Kidney (tissue), 14 donors: ENCODE results near the gene HIPK2. TPM values are rescaled to one million over a fixed set of nuclear protein-coding genes. Genes with fewer than 3 reads are reported as not detected.

Experiments
- DNase-seq, 5 donors: peaks; one replicate each; pipeline ENCODE4 v3.0.0-alpha.2; 2013 to 2020
- FAIRE-seq: peaks from 2 replicates; lab custom pipeline; 2012; peaks lifted over from hg19 to GRCh38; lab: Jason Lieb, UNC
- H3K27ac ChIP-seq, 2 donors: one replicate each; pipeline ENCODE4 v1.7.0; 2013; ENCODE audit warnings: low read depth in 2 of 2, low read length in 2 of 2, inconsistent platforms in 1 of 2
- H3K27me3 ChIP-seq: one replicate; pipeline ENCODE4 v1.7.1; 2013; ENCODE audit warnings: low read length, inconsistent platforms; ENCODE audit not compliant: control insufficient read depth, insufficient read depth
- H3K36me3 ChIP-seq, 3 donors: one replicate each; pipeline versions ENCODE4 v1.7.0 to v1.7.1; 2013; ENCODE audit warnings: low read length in 3 of 3, control low read depth in 1 of 3, inconsistent platforms in 1 of 3; ENCODE audit not compliant: insufficient read depth in 3 of 3, control insufficient read depth in 2 of 3
- H3K4me1 ChIP-seq, 3 donors: one replicate each; pipeline versions ENCODE4 v1.7.0 to v1.7.1; 2013; ENCODE audit warnings: low read length in 3 of 3, inconsistent platforms in 1 of 3, low read depth in 1 of 3; ENCODE audit not compliant: control insufficient read depth in 2 of 3, insufficient read depth in 2 of 3
- H3K4me3 ChIP-seq, 3 donors: one replicate each; pipeline versions ENCODE4 v1.7.0 to v1.8.1; 2013; ENCODE audit warnings: low read length in 3 of 3, control low read depth in 1 of 3, inconsistent platforms in 1 of 3
- H3K9ac ChIP-seq, 3 donors: one replicate each; pipeline versions ENCODE4 v1.7.0 to v1.7.1; 2013; ENCODE audit warnings: low read length in 3 of 3, control low read depth in 1 of 3, inconsistent platforms in 1 of 3
- H3K9me3 ChIP-seq, 3 donors: one replicate each; pipeline versions ENCODE4 v1.7.0 to v1.7.1; 2013; ENCODE audit warnings: low read length in 3 of 3, control low read depth in 1 of 3, inconsistent platforms in 1 of 3; ENCODE audit not compliant: control insufficient read depth in 2 of 3, insufficient read depth in 1 of 3
- CTCF ChIP-seq: IDR thresholded peaks from 3 replicates; pipeline ENCODE4 v1.5.1; 2012; ENCODE audit warnings: mild to moderate bottlenecking, moderate library complexity, borderline replicate concordance; ENCODE audit not compliant: insufficient read depth; ENCODE audit errors: extremely low read depth
- intact Hi-C: fragments of 100-400 bp; cut with DNase I; formaldehyde crosslinking; loops from one replicate; pipeline ENCODE4 v1.11.1; 2022
- polyA plus RNA-seq: library from polyadenylated mRNA; stranded (reverse); fragments of 350-450 nt; fragmentation: Illumina TruSeq; extraction: RNeasy Lipid Tissue Mini Kit (QIAGEN cat#74804); gene quantifications from one replicate; pipeline ENCODE4 v1.2.3, GENCODE V29; 2014; ENCODE audit warnings: low read depth, low replicate concordance; ENCODE audit not compliant: insufficient read depth
- total RNA-seq: library from RNA; stranded (reverse); fragmentation: NEBNext Ultra II Directional; extraction: Animal tissue kit (Norgen Biotek cat#: 25700); gene quantifications from one replicate; pipeline ENCODE4 v1.2.1, GENCODE V29; 2021
- donor health status: control.
- donor health status: control.
- donor health status: control.
- donor health status: control.
- donor health status: control.
- donor health status: DM: yes; HTN: yes; CAD: no.
- donor health status: Normal renal cell carcinoma (clear cell type).

HIPK2 gene
- total and polyA plus RNA-seq, 2 donors from 2014 or later: 9.6 to 153 TPM

- peaks cover 2 to 23% (median 13%) of the 10 kb centered on the region in 3 donors for H3K36me3 ChIP-seq
- intact Hi-C loops: no loop called here
- no peak overlapping the region for H3K9ac ChIP-seq
- no peak for DNase-seq
- FAIRE-seq: no peak
- no peaks in the 10 kb centered on the region for H3K9me3 ChIP-seq
- no peak overlapping the region for H3K27ac ChIP-seq
- peaks cover 0 to 31% (median 11%) of the 10 kb centered on the region in 3 donors for H3K4me1 ChIP-seq
- no peak for TF ChIP-seq CTCF
- no peaks in the 10 kb centered on the region for H3K27me3 ChIP-seq
- no peak overlapping the region for H3K4me3 ChIP-seq
These were observed 69.3 kb downstream of the HIPK2 start for GRCh38 chr7:139708541-139708940.

GRCh38 chr7:139706837-139707236 lies 71.0 kb downstream of the HIPK2 start:
- intact Hi-C loops: no loop called here
- H3K27me3 ChIP-seq: no peaks in the 10 kb centered on the region
- peaks cover 2 to 20% (median 13%) of the 10 kb centered on the region in 3 donors for H3K36me3 ChIP-seq
- no peak overlapping the region for H3K9ac ChIP-seq
- no peak overlapping the region for H3K27ac ChIP-seq
- H3K9me3 ChIP-seq: no peaks in the 10 kb centered on the region
- FAIRE-seq: no peak
- DNase-seq: no peak
- no peak for TF ChIP-seq CTCF
- peaks cover 0 to 28% (median 14%) of the 10 kb centered on the region in 3 donors for H3K4me1 ChIP-seq
- H3K4me3 ChIP-seq: no peak overlapping the region

- no peak for TF ChIP-seq CTCF
- no peak overlapping the region for H3K9ac ChIP-seq
- DNase-seq (no peak), FAIRE-seq (no peak)
- H3K27me3 ChIP-seq: no peaks in the 10 kb centered on the region
- intact Hi-C loops: no loop called here
- H3K4me3 ChIP-seq: no peak overlapping the region
- peaks cover 0 to 43% (median 11%) of the 10 kb centered on the region in 3 donors for H3K4me1 ChIP-seq
- peak overlapping the region; percentile 27 to 86 for H3K27ac ChIP-seq
- peaks cover 2 to 18% (median 15%) of the 10 kb centered on the region in 3 donors for H3K36me3 ChIP-seq
- H3K9me3 ChIP-seq: no peaks in the 10 kb centered on the region
These were observed 73.4 kb downstream of the HIPK2 start for GRCh38 chr7:139704308-139704879.
